HepG2 (cell line): ENCODE results near the gene UTP11. TPM values are rescaled to one million over a fixed set of nuclear protein-coding genes. Genes with fewer than 3 reads are reported as not detected.
A peak's percentile ranks its signal among the peaks of the same experiment; 100 is the strongest.

Source experiments
- CC2D1A ChIP-seq: sonication (generic); formaldehyde crosslinking; IDR thresholded peaks from 2 replicates; pipeline ENCODE4 v1.8.1; 2023; ENCODE audit warnings: mild to moderate bottlenecking, missing genetic modification reagents
- DNMT3B ChIP-seq: conservative IDR thresholded peaks from 2 replicates; pipeline ENCODE4 v1.6.1; 2016; ENCODE audit warnings: missing biosample characterization, control low read depth
- EZH2 ChIP-seq: conservative IDR thresholded peaks from 2 replicates; pipeline ENCODE4 v1.6.1; 2012; ENCODE audit warnings: mild to moderate bottlenecking, low read depth, low read length, moderate library complexity
- HES4 ChIP-seq: sonication (generic); formaldehyde crosslinking; IDR thresholded peaks from 2 replicates; pipeline ENCODE4 v1.9.0; 2021; ENCODE audit warnings: mild to moderate bottlenecking, missing genetic modification reagents, borderline replicate concordance
- HOXA3 ChIP-seq: sonication (generic); formaldehyde crosslinking; IDR thresholded peaks from 2 replicates; pipeline ENCODE4 v1.5.0; 2020; ENCODE audit warnings: missing genetic modification reagents
- KAT2B ChIP-seq: fragments of 150-350 bp; IDR thresholded peaks from 2 replicates; pipeline ENCODE4 v1.6.1; 2014; ENCODE audit warnings: low read depth, low read length, borderline replicate concordance
- KLF13 ChIP-seq: sonication (generic); formaldehyde crosslinking; IDR thresholded peaks from 2 replicates; pipeline ENCODE4 v1.4.0; 2020; ENCODE audit warnings: mild to moderate bottlenecking, missing genetic modification reagents
- KLF9 ChIP-seq: IDR thresholded peaks from 2 replicates; pipeline ENCODE4 v1.6.1; 2016; ENCODE audit warnings: low read depth
- MAZ ChIP-seq, 2 experiments: sonication (generic) in 1 of 2; formaldehyde crosslinking in 1 of 2; IDR thresholded peaks; 2 replicates each; pipeline versions ENCODE4 v1.5.0 to v1.6.1; 2012 to 2020; ENCODE audit warnings: low read depth in 2 of 2, mild to moderate bottlenecking in 2 of 2, borderline replicate concordance in 1 of 2, improper control_type of control experiment in 1 of 2, low read length in 1 of 2, missing genetic modification reagents in 1 of 2, moderate library complexity in 1 of 2
- PHF20 ChIP-seq: sonication (generic); formaldehyde crosslinking; IDR thresholded peaks from 2 replicates; pipeline ENCODE4 v1.5.0; 2020; ENCODE audit warnings: mild to moderate bottlenecking, missing genetic modification reagents
- SETDB1 ChIP-seq: sonication (generic); formaldehyde crosslinking; IDR thresholded peaks from 2 replicates; pipeline ENCODE4 v1.5.1; 2020; ENCODE audit warnings: missing genetic modification reagents, mild to moderate bottlenecking, borderline replicate concordance
- TCF12 ChIP-seq, 2 experiments: fragments of 450-650 bp in 1 of 2; sonication (generic) in 1 of 2; formaldehyde crosslinking in 1 of 2; IDR thresholded peaks; 2 replicates each; pipeline versions ENCODE4 v1.6.1 to v1.8.0; 2017 to 2022; ENCODE audit warnings: antibody characterized with exemption in 1 of 2, mild to moderate bottlenecking in 1 of 2, missing genetic modification reagents in 1 of 2, moderate library complexity in 1 of 2
- TEAD2 ChIP-seq: sonication (generic); formaldehyde crosslinking; IDR thresholded peaks from 2 replicates; pipeline ENCODE4 v1.9.0; 2021; ENCODE audit warnings: missing genetic modification reagents
- ZFP62 ChIP-seq: sonication (generic); formaldehyde crosslinking; IDR thresholded peaks from 2 replicates; pipeline ENCODE4 v1.4.0; 2020; ENCODE audit warnings: missing genetic modification reagents
- ZMYM4 ChIP-seq: sonication (generic); formaldehyde crosslinking; IDR thresholded peaks from 2 replicates; pipeline ENCODE4 v1.8.1; 2023; ENCODE audit warnings: mild to moderate bottlenecking, missing genetic modification reagents
- ZNF431 ChIP-seq: sonication (generic); formaldehyde crosslinking; IDR thresholded peaks from 2 replicates; pipeline ENCODE4 v1.9.0; 2022; ENCODE audit warnings: missing genetic modification reagents, low read depth, mild to moderate bottlenecking, borderline replicate concordance
- polyA plus RNA-seq, 8 experiments: library from polyadenylated mRNA; depleted of rRNA in 3 of 8; stranded (reverse) in 7 of 8; unstranded in 1 of 8; fragments of >200 nt; fragmentation: Illumina TruSeq in 4 of 8; extraction: Trizol in 4 of 8; gene quantifications; 2 replicates each; pipeline versions ENCODE4 v1.2.1 to v1.2.3, GENCODE V29; 2011 to 2016; ENCODE audit warnings: low read depth in 4 of 8, missing spikeins in 1 of 8, mixed read lengths in 1 of 8; ENCODE audit not compliant: insufficient read depth in 1 of 8
- total RNA-seq, 5 experiments: library from RNA; depleted of rRNA; stranded (reverse); fragments of >200 nt; fragmentation: Illumina TruSeq; extraction: Trizol; gene quantifications; 2 replicates each; pipeline ENCODE4 v1.2.3, GENCODE V29; 2016; ENCODE audit warnings: low read depth in 1 of 5
- TF ChIP-seq, protein P1 (sequence below): sonication (generic); formaldehyde crosslinking; IDR thresholded peaks from 2 replicates; pipeline ENCODE4 v1.5.0; 2020; ENCODE audit warnings: missing genetic modification reagents, mild to moderate bottlenecking, borderline replicate concordance
- TF ChIP-seq, protein P2 (sequence below): sonication (generic); formaldehyde crosslinking; IDR thresholded peaks from 2 replicates; pipeline ENCODE4 v1.8.1; 2023; ENCODE audit warnings: missing genetic modification reagents, inconsistent platforms, borderline replicate concordance
- TF ChIP-seq, protein P3 (sequence below): sonication (generic); formaldehyde crosslinking; IDR thresholded peaks from 2 replicates; pipeline ENCODE4 v1.4.0; 2020; ENCODE audit warnings: missing genetic modification reagents, borderline replicate concordance
- TF ChIP-seq, protein P4 (sequence below): fragments of 450-650 bp; IDR thresholded peaks from 2 replicates; pipeline ENCODE4 v1.6.1; 2016

UTP11 gene
- total and polyA plus RNA-seq, 2 of the 13 experiments (the other 11 are each of a cell fraction or from before 2014, with no cell fraction given) = 13.5 to 44.8 TPM

- peak; percentile 97 for TF ChIP-seq HES4 (CRISPR knock-in tag)
- TF ChIP-seq, protein P1, sequence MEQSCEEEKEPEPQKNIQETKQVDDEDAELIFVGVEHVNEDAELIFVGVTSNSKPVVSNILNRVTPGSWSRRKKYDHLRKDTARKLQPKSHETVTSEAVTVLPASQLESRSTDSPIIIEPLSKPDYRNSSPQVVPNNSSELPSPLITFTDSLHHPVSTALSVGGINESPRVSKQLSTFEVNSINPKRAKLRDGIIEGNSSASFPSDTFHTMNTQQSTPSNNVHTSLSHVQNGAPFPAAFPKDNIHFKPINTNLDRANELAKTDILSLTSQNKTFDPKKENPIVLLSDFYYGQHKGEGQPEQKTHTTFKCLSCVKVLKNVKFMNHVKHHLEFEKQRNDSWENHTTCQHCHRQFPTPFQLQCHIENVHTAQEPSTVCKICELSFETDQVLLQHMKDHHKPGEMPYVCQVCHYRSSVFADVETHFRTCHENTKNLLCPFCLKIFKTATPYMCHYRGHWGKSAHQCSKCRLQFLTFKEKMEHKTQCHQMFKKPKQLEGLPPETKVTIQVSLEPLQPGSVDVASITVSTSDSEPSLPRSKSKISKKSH (CRISPR knock-in tag) = peak; percentile 99
- TF ChIP-seq ZNF431 (CRISPR knock-in tag) = peak; percentile 93
- peak; percentile 77 for TF ChIP-seq ZMYM4 (CRISPR knock-in tag)
- no peak for TF ChIP-seq TCF12 (IDR thresholded peaks at IDR 0.05)
- no peak for TF ChIP-seq TCF12 (CRISPR knock-in tag; IDR thresholded peaks at IDR 0.05)
- TF ChIP-seq PHF20 = peak; percentile 83
- peak; percentile 94 for TF ChIP-seq HOXA3 (CRISPR knock-in tag)
- peak; percentile 91 for TF ChIP-seq SETDB1 (CRISPR knock-in tag)
- TF ChIP-seq KAT2B = no peak
- TF ChIP-seq, protein P2, sequence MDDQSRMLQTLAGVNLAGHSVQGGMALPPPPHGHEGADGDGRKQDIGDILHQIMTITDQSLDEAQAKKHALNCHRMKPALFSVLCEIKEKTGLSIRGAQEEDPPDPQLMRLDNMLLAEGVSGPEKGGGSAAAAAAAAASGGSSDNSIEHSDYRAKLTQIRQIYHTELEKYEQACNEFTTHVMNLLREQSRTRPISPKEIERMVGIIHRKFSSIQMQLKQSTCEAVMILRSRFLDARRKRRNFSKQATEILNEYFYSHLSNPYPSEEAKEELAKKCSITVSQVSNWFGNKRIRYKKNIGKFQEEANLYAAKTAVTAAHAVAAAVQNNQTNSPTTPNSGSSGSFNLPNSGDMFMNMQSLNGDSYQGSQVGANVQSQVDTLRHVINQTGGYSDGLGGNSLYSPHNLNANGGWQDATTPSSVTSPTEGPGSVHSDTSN = 0 out of 2 replicates have a peak, but pooled peaks have one; percentile 22
- TF ChIP-seq ZFP62 = no peak
- peak; percentile 82; the same call in 1 of the 2 replicates for TF ChIP-seq KLF9 (CRISPR knock-in tag)
- TF ChIP-seq, protein P3, sequence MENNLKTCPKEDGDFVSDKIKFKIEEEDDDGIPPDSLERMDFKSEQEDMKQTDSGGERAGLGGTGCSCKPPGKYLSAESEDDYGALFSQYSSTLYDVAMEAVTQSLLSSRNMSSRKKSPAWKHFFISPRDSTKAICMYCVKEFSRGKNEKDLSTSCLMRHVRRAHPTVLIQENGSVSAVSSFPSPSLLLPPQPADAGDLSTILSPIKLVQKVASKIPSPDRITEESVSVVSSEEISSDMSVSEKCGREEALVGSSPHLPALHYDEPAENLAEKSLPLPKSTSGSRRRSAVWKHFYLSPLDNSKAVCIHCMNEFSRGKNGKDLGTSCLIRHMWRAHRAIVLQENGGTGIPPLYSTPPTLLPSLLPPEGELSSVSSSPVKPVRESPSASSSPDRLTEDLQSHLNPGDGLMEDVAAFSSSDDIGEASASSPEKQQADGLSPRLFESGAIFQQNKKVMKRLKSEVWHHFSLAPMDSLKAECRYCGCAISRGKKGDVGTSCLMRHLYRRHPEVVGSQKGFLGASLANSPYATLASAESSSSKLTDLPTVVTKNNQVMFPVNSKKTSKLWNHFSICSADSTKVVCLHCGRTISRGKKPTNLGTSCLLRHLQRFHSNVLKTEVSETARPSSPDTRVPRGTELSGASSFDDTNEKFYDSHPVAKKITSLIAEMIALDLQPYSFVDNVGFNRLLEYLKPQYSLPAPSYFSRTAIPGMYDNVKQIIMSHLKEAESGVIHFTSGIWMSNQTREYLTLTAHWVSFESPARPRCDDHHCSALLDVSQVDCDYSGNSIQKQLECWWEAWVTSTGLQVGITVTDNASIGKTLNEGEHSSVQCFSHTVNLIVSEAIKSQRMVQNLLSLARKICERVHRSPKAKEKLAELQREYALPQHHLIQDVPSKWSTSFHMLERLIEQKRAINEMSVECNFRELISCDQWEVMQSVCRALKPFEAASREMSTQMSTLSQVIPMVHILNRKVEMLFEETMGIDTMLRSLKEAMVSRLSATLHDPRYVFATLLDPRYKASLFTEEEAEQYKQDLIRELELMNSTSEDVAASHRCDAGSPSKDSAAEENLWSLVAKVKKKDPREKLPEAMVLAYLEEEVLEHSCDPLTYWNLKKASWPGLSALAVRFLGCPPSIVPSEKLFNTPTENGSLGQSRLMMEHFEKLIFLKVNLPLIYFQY (CRISPR knock-in tag) = peak; percentile 51; the same call in 1 of the 2 replicates
- peak; percentile 98 for TF ChIP-seq DNMT3B (CRISPR knock-in tag)
- TF ChIP-seq TEAD2 (CRISPR knock-in tag) = no peak; the same call in 1 of the 2 replicates
- TF ChIP-seq CC2D1A (CRISPR knock-in tag) = 0 out of 2 replicates have a peak, but pooled peaks have one; percentile 93
- TF ChIP-seq, protein P4, sequence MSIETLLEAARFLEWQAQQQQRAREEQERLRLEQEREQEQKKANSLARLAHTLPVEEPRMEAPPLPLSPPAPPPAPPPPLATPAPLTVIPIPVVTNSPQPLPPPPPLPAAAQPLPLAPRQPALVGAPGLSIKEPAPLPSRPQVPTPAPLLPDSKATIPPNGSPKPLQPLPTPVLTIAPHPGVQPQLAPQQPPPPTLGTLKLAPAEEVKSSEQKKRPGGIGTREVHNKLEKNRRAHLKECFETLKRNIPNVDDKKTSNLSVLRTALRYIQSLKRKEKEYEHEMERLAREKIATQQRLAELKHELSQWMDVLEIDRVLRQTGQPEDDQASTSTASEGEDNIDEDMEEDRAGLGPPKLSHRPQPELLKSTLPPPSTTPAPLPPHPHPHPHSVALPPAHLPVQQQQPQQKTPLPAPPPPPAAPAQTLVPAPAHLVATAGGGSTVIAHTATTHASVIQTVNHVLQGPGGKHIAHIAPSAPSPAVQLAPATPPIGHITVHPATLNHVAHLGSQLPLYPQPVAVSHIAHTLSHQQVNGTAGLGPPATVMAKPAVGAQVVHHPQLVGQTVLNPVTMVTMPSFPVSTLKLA = peak; percentile 56; the same call in 1 of the 2 replicates
- no peak for TF ChIP-seq MAZ (IDR thresholded peaks at IDR 0.05; ENCODE audit: borderline replicate concordance, low read depth, low read length)
- peak; percentile 81 for TF ChIP-seq MAZ (CRISPR knock-in tag; IDR thresholded peaks at IDR 0.05; ENCODE audit: low read depth)
- no peak for TF ChIP-seq EZH2
- TF ChIP-seq KLF13 (CRISPR knock-in tag) = peak; percentile 90; the same call in 1 of the 2 replicates
Observed at GRCh38 chr1:38012363-38013226, at the start of gene UTP11 (continued).
